ENCODE results near the gene CFAP61.

CFAP61 gene

DNA sequence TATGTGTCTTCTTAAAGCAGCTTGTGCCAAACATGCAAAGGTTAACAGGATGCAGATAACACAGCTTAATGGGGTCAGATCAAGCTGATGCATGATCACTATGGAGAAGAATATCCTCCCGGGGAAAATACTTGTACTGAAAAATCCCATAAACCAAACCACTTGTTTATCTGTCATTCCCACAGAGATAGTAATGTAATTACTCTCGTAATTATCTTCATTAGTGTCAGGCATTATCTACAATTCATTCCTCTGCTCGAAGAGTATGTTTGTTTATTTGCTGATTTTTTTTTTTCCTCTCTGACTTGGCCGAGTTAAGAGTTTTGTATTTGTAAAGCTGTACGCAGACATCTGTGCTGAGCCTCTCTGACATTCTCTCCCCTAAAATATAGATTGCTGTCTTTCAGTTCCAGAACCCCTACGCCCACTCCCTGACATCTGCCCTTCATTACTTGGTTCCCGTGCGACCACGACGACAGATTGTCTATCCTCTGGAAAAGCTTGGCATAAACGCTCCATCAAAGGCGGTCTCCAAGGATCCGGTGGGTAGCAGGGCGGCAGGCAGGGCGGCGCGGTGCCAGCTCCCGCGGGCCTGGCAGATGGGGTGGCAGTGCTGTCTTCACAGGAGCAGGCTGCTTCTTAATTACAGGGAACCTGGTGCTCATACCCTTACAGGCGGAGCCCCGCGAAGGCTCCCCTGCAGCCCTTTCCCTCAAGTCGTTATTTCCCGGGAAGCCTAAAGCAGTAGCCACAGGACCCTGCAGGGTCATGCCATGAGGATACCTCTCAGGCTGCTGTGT lies 147.2 kb downstream of the CFAP61 start:
- DNase-seq = no peak
- H3K4me3 ChIP-seq (ENCODE audit: low read depth, low read length) = no peak overlapping the region
- H3K9me3 ChIP-seq (ENCODE audit: severe bottlenecking) = no peaks in the 10 kb centered on the region
- no peaks in the 10 kb centered on the region for H3K27me3 ChIP-seq (ENCODE audit: insufficient read depth, low read depth, severe bottlenecking)
- TF ChIP-seq, protein P1, sequence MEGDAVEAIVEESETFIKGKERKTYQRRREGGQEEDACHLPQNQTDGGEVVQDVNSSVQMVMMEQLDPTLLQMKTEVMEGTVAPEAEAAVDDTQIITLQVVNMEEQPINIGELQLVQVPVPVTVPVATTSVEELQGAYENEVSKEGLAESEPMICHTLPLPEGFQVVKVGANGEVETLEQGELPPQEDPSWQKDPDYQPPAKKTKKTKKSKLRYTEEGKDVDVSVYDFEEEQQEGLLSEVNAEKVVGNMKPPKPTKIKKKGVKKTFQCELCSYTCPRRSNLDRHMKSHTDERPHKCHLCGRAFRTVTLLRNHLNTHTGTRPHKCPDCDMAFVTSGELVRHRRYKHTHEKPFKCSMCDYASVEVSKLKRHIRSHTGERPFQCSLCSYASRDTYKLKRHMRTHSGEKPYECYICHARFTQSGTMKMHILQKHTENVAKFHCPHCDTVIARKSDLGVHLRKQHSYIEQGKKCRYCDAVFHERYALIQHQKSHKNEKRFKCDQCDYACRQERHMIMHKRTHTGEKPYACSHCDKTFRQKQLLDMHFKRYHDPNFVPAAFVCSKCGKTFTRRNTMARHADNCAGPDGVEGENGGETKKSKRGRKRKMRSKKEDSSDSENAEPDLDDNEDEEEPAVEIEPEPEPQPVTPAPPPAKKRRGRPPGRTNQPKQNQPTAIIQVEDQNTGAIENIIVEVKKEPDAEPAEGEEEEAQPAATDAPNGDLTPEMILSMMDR (IDR thresholded peaks at IDR 0.05; ENCODE audit: low read depth, low read length) = no peak
- no peaks in the 10 kb centered on the region for H3K36me3 ChIP-seq
- no peak overlapping the region for H3K27ac ChIP-seq

DNA sequence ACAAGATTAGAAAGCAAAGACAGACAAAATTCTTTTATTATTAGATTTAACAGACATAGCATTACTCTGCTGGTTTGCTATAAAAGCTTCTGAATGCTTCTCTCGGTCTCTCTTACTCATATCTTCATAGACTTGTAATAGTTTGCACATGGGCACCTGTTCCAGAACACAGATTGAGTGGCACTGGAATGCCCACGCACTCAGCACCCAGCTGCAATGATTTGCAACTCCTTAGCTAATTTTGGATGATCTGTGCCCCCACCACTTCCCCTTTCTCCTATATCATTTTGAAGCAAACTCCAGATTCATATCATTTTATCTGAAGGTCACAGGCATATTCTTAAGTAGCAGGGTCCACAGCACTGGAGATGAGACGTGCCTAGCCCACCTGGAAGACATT lies 148.8 kb downstream of the CFAP61 start:
- H3K27ac ChIP-seq = no peak overlapping the region
- TF ChIP-seq, protein P1 (IDR thresholded peaks at IDR 0.05; ENCODE audit: low read depth, low read length) = no peak
- no peak for DNase-seq
- no peaks in the 10 kb centered on the region for H3K36me3 ChIP-seq
- no peaks in the 10 kb centered on the region for H3K27me3 ChIP-seq (ENCODE audit: insufficient read depth, low read depth, severe bottlenecking)
- no peaks in the 10 kb centered on the region for H3K9me3 ChIP-seq (ENCODE audit: severe bottlenecking)
- no peak overlapping the region for H3K4me3 ChIP-seq (ENCODE audit: low read depth, low read length)

DNA sequence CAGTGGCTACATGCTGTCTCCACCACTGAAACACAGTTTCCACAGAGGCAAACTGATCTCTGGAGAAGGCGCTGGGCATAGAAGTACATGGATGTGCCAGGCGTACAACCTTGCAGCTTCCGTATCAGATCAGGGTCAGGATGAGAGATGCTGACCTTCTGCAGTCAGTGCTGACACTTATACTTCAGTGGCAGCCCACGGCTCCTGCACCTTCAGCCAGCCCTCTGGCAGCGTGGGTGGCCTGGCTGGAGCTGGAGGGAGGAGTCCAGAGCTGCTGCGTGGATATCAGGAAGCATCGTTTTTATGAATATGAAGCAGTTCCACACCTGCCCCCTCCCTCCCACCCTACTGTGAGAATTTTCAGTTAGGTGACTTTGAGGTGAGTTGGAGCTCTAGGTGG lies 149.3 kb downstream of the CFAP61 start:
- no peak overlapping the region for H3K4me3 ChIP-seq (ENCODE audit: low read depth, low read length)
- TF ChIP-seq, protein P1 (IDR thresholded peaks at IDR 0.05; ENCODE audit: low read depth, low read length) = no peak
- no peak overlapping the region for H3K27ac ChIP-seq
- H3K9me3 ChIP-seq (ENCODE audit: severe bottlenecking) = no peaks in the 10 kb centered on the region
- DNase-seq = no peak
- no peaks in the 10 kb centered on the region for H3K36me3 ChIP-seq
- no peaks in the 10 kb centered on the region for H3K27me3 ChIP-seq (ENCODE audit: insufficient read depth, low read depth, severe bottlenecking)

DNA sequence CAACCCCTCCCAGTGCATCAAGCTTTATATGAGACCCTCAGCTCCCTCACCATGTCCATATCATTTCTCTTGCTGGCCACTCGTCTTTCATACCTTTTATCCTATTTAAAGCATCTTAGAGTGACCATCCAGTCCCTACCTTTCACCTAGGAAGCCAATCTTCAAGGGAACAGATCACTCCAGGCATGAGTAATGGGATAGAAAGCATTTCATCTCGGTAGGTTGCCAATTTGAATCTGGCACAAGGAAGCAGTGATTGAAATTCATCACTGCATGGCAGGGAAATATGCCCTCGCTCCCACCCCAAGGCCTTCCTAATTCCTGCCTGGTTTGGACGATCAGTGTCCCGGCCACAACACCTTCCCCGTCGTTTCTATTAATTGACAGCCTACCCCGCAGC lies 150.4 kb downstream of the CFAP61 start:
- Histone ChIP-seq H3K27me3 (ENCODE audit: insufficient read depth, low read depth, severe bottlenecking) (no peaks in the 10 kb centered on the region), H3K4me3 (ENCODE audit: low read depth, low read length) (no peak overlapping the region), H3K36me3 (no peaks in the 10 kb centered on the region), H3K9me3 (ENCODE audit: severe bottlenecking) (no peaks in the 10 kb centered on the region), H3K27ac (no peak overlapping the region)
- TF ChIP-seq, protein P1 (IDR thresholded peaks at IDR 0.05; ENCODE audit: low read depth, low read length) = no peak
- no peak for DNase-seq

DNA sequence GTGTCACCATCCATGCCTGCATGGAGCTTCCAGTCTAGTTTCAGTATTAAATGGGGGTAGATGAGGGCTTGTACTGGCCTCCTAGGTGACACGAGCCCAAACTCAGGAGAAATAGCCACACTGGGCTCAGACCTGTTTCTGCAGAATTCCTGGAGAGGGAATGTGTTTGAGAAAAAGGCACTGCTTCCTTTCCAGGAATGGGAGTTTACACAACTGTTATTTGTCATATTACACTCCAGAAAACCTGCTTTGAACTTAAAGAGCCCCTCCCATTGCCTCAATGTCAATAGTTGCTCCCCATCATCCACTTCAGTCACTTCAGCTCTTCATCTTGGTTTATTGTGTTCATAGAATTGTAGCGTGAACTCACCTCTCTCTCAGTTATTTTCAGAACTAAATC lies 151.5 kb downstream of the CFAP61 start:
- H3K27me3 ChIP-seq (ENCODE audit: insufficient read depth, low read depth, severe bottlenecking) = no peaks in the 10 kb centered on the region
- no peak overlapping the region for H3K4me3 ChIP-seq (ENCODE audit: low read depth, low read length)
- TF ChIP-seq, protein P1 (IDR thresholded peaks at IDR 0.05; ENCODE audit: low read depth, low read length) = no peak
- no peak overlapping the region for H3K27ac ChIP-seq
- H3K9me3 ChIP-seq (ENCODE audit: severe bottlenecking) = no peaks in the 10 kb centered on the region
- H3K36me3 ChIP-seq = no peaks in the 10 kb centered on the region
- no peak for DNase-seq

DNA sequence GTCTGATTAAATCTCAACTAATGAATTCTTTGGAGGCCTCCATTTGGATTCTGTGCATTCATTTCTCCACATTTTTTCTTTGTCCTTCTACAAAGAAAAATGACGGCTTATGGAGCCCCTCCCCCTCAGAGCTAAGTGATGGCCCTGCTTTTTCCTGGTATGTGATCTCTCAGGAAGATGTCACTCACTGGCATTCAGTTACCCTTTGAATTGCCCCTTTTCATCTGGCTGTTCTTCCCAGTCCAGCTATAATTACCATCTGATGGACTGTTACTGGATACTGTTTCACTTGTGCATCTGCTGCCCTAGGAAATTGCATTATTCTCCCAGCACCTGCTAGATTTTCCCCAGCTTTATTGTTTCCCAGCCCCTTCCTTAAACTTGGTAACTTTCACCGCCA lies 151.9 kb downstream of the CFAP61 start:
- Histone ChIP-seq H3K4me3 (ENCODE audit: low read depth, low read length) (no peak overlapping the region), H3K27me3 (ENCODE audit: insufficient read depth, low read depth, severe bottlenecking) (no peaks in the 10 kb centered on the region), H3K9me3 (ENCODE audit: severe bottlenecking) (no peaks in the 10 kb centered on the region), H3K36me3 (no peaks in the 10 kb centered on the region), H3K27ac (no peak overlapping the region)
- TF ChIP-seq, protein P1 (IDR thresholded peaks at IDR 0.05; ENCODE audit: low read depth, low read length) = no peak
- DNase-seq = no peak
